Sigmoid colon (tissue), 4 donors: Measurements from ENCODE around the gene DDX31.

ENCODE experiments used
- CTCF ChIP-seq, 4 experiments: fragments of 450-650 bp in 3 of 4; fragments of 200-600 bp in 1 of 4; IDR thresholded peaks; one replicate each; pipeline ENCODE4 v1.5.1; 2016 to 2019; ENCODE audit warnings: antibody characterized with exemption in 4 of 4, mild to moderate bottlenecking in 3 of 4, moderate library complexity in 2 of 4
- EP300 ChIP-seq, 4 donors: sonication (generic); formaldehyde crosslinking; IDR thresholded peaks; one replicate each; pipeline ENCODE4 v1.6.1; 2017; ENCODE audit warnings: antibody characterized with exemption in 4 of 4
- POLR2A ChIP-seq, 2 donors: fragments of 450-650 bp; IDR thresholded peaks; one replicate each; pipeline ENCODE4 v1.6.1; 2016; ENCODE audit warnings: antibody characterized with exemption in 2 of 2, mild to moderate bottlenecking in 2 of 2, moderate library complexity in 2 of 2
- POLR2AphosphoS5 ChIP-seq, 4 donors: sonication (generic); formaldehyde crosslinking; IDR thresholded peaks; one replicate each; pipeline ENCODE4 v1.6.1; 2017; ENCODE audit warnings: antibody characterized with exemption in 4 of 4

DNA sequence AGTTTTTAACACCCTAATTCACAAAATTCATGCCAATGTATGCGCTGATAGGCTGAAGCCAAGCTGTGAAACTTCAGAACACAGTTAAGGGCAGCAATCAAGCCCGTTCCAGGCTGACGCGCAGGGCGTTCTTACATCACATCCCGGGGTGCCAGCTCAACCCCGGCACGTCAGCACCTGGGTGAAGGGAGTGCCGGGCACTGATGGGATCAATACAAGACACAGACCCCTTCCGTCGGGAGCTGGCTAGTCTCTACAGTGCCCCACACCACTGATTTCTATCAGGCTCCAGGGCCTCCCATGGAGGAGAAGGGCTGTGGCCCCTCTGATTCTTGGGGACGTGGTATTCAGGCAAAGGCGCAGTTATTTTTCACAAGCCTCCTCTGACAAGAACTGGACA is 75.4 kb downstream of the DDX31 start:
- TF ChIP-seq POLR2A (IDR thresholded peaks at IDR 0.05) (no peak), CTCF (IDR thresholded peaks at IDR 0.05) (no peak), POLR2AphosphoS5 (IDR thresholded peaks at IDR 0.05) (no peak), EP300 (IDR thresholded peaks at IDR 0.05) (no peak)
